NCI-H226 (cell line): ENCODE data around the gene CSTPP1.
"Not testable (repeated sequence)": the region's sequence is repeated elsewhere in the genome, so short reads cannot be mapped to it uniquely, and the experiment has no call there.

Experiments
- DNase-seq: peaks from one replicate; pipeline ENCODE4 v3.0.0-alpha.2; 2015

CSTPP1 gene

DNA sequence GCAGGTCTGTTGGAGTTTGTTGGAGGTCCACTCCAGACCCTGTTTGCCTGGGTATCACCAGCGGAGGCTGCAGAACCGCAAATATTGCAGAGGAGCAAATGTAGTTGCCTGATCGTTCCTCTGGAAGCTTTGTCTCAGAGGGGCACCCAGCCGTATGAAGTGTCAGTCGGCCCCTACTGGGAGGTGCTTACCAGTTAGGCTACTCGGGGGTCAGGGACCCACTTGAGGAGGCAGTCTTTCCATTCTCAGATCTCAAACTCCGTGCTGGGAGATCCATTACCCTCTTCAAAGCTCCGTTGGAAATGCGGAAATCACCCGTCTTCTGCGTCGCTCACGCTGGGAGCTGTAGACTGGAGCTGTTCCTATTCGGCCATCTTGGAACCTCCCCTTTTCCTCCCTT, 61.2 kb downstream of the CSTPP1 start:
- not testable (repeated sequence) for DNase-seq

DNA sequence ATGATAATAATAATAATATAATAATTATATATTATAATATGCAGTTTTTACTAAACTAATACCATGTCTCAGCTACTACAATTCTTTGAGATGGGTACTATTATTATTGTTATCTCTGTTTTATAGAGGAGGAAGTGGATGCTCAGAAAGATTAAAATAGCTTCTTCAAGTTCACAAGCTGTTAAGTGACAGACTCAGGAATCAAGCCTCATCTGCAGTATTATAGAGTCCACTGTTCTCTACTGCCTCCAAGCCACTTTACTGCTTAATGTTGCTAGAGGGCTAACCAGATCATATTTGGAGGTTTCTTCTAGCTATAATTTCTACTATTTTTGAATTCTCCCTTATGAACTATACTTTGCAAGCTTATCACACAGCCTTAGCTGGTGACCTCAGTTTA, 62.7 kb downstream of the CSTPP1 start:
- DNase-seq = no peak

DNA sequence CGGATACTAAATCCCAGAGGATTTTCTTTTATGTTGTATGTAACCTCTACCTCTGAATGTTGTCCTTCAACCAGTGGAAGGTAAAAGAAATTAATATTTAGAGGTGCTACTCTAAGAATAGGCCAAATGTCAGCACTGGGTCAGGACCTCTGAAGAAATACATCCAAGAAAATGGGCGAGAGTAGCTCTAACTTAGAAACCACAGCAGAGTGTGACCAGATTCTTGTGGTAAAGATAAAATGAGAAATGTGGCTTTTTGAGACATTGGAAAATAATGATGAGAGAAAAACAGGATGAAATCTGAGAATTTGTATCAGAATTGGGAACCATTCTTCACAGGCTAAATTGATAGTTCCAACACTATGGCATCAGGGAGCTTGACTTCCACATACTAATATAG, 63.5 kb downstream of the CSTPP1 start:
- no peak for DNase-seq

DNA sequence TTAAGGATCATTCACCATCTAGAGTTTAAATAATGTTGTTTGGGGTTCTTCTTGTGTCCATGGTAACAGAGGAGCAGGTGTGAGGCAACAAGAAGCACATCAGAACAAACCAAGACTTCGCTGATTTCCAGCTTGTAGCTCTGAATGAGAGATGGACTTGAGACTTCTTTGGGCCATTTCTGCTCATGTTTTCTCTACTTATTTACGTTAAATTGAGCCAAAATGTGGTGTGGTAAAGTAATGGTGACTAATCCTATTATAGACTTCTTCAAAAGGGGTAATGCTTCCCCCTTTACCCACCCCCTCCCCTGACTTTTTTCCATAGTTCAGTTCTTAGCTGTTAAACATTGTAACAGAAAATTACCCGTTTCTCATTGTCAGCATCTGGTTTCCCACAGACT, 65.2 kb downstream of the CSTPP1 start:
- DNase-seq = no peak

DNA sequence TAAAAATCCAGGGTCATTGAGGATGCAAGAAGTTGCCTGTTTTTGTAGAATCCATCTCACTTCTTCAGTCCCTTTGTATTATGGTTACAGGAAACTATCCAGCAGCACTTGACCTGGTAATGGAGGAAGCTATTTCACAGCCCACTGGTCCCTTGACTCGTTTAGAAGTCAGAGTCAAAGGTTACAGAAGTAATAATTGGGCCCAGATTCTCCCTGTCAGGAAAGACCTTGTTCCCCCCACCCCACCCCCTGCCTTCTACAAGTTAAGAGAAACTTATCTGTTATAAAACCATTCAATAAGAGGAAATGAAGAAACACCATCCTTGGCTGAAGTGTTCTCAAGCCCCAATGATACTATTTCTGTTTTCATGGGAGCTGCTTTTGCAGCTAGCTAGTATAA, 65.8 kb downstream of the CSTPP1 start:
- DNase-seq = no peak

DNA sequence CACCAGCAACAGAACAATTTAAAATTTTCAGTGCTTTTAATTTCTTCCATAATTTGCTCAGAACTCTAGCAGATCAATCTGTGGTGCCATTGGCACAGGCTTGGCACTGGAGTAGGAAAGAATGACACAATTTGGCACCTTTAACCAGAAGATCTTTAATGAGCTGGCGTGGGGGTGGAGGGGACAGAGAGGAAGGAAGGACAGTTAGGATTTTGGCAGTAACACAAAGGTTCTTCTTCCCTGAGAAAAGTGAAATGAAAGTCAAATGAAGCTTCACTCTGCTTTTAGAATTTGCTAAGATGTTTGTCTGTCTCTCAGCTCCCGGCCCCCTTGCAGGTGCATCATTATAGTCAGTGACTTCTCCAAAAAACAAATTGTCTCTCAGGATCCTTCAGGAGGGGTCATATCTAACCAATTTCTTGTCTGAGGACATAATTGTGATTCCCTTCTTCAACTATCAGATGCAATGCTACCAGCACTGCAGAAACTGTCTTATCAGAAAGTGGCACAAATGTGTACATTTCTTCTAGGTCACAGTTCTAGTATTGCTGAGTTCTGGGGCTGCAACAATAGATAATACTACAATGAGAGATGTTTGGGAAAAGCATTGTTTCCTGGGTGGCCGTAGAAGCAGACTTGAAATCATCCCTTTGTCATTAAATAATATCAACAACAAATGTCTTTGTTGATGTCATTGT, 66.8 kb downstream of the CSTPP1 start:
- no peak for DNase-seq

DNA sequence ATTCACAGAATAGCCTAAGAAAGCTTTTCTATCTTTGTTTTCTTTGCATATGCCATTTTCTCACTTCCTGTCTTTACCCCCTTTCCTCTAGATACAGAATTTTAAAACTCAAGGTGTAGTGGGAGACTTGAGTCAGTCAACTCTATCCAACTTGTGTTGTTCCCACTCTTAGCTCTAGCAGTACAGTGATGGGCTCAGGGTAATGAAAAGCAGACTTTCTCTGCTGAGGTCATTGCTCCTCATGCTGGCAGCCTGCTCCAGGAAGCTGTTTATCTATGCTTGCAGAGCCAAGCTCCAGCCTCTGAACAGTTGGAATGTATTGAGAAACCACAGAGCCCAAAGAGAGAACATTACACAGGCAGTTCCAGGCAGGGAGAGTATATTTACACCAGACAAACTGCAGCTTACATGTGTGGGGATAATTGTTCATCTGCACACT, 68.1 kb downstream of the CSTPP1 start:
- peak; percentile 95 for DNase-seq

DNA sequence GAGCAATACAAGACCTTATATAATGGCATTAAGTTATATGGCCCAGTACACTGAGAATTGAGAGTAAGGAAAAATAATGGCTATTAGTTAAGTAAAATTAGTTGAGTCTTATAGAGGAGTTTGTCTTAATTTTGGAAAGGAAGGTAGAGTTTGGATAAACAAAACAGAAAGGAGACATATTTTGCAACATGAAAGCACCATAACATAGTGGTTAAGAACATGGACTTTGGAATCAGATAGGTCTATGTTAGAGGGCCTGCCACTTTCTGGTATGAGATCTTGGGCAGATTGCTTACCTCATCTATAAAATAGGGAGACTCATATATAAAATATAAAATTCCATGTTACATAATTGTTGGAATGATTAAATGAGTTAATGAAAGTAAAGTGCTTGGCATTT, 68.9 kb downstream of the CSTPP1 start:
- DNase-seq = no peak

DNA sequence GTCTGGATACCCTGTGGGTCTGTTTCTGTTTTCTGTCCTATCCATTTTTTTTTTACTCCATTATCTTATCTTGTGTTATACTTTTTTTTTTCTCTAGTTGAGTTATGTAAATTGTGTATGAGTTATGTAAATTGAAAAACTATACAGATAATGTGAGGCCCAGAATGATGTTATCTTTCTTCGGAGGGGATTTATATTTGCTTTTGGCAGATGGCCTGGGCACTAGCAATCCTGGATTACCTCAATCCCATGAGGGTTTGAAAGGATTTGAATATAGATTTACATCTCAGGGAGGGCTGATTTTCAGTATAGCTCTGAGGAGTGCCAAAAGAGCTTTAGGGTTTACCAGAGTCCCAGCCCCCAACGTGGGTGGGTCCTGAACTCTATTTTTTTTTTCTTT, 71.0 kb downstream of the CSTPP1 start:
- DNase-seq = no peak

DNA sequence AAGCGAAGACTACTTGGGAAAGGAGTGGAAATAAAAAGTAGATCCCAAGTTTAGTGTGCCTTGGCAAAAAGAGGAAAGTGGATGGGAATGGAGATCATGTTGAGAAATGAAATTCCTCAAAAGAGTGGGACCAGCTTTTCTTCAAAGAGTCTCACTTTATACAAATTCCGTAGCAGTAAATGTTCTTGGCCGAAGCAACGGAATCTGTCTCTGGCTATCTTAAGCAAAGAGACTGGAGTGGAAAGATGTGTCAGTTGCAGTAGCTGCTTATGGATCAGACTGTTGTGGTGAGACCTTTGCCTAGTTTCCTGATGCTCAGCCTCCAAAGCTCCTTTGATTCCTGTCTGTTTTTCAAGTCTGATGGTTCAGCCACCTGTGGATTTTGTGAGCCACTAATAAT, 73.6 kb downstream of the CSTPP1 start:
- DNase-seq = no peak

DNA sequence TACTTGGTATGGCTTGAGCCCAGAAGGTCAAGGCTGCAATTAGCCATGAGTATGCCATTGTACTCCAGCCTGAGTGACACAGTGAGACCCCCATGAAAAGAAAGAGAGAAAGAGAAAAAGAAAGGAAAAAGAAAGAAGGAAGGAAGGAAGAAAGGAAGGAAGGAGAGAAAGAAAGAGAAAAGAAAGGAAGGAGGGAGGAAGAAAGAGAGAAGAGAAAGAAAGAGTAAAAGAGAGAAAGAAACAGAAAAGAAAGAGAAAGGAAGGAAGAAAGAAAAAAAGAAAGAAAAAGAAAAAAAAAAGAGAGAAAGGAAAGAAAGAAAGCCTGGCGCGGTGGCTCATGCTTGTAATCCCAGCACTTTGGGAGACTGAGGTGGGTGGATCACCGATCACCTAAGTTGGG, 77.5 kb downstream of the CSTPP1 start:
- DNase-seq = no peak

DNA sequence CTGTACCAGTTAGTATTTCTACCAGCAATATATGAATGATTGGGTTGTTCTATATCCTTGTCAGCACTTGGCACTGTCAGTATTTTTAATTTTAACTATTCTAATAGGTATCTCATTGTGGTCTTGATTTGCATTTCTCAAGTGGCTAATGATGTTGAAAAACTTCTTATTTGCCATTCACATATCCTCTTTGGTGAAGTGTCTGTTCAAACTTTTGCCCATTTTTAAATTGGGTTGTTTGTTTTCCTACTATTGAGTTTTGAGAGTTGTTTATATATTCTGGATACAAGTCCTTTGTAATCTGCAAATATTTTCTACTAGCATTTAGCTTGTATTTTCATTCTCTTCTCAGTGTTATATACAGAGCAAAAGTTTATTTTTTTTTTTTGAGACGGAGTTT, 82.1 kb downstream of the CSTPP1 start:
- no peak for DNase-seq

DNA sequence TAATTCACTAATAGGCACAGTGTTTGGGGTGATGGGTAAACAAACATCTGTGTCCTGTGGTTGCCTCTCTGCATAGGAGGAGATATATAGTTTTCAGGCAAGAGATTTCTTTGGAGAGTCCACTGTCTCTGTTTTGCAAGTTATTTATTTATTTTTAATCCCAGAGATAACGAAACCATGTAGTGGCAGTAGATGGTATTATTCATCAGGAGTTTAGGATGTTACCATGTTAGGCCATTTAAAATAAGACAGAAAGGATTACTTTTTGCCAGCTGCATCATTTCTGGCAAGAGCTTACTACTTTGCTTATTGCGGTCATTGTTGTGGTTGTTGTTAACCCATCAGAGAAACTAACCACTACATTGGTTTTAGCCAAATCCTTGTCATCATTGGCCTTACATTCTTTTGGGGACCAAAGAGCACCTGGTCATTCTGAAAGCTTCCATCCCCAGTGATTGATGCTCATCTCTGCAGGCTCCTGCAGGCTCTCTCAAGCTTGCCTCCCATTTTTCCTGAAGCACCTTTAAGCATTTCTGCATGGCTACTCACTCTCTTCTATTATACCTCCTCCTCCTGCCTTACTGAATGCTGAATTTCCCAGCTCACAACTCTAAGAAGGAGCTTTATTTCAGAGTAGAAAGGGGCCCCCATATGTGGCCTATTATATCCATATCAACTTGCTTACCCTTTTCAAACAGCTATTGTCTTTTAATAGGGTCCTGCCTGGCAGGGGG, 84.4 kb downstream of the CSTPP1 start:
- DNase-seq = no peak

DNA sequence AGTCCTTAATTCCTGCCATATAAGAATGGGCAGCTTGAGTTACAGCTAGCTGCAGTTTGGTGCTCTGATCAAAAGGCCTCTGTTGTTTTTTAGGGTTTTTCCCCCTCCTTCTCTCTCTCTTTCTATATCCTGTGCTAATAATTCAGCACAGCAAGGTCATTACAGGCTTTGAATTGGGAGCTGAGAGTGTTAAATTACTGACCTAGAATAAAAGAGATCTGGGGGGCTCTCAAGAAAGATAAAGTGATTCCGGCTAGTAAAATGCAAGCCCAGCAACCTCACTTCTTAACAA, 84.9 kb downstream of the CSTPP1 start:
- DNase-seq = no peak

DNA sequence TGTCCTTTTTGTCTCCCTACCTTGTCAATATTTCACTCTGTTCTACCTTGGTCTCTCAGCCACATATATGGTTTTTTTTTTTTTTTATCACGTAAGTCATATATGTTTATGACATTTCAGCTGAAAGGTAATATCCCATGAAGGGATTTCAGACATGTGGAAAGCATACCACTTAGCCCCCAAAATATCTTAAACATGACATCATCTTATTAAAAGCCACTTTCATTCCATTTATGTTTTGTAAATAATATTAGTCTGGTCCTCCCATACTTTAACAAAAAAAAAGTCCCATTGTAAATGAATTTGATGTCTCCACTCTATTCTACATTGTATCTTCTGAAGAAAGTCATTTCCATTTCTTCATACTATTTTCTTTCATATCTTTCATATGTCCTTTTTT, 85.4 kb downstream of the CSTPP1 start:
- no peak for DNase-seq

DNA sequence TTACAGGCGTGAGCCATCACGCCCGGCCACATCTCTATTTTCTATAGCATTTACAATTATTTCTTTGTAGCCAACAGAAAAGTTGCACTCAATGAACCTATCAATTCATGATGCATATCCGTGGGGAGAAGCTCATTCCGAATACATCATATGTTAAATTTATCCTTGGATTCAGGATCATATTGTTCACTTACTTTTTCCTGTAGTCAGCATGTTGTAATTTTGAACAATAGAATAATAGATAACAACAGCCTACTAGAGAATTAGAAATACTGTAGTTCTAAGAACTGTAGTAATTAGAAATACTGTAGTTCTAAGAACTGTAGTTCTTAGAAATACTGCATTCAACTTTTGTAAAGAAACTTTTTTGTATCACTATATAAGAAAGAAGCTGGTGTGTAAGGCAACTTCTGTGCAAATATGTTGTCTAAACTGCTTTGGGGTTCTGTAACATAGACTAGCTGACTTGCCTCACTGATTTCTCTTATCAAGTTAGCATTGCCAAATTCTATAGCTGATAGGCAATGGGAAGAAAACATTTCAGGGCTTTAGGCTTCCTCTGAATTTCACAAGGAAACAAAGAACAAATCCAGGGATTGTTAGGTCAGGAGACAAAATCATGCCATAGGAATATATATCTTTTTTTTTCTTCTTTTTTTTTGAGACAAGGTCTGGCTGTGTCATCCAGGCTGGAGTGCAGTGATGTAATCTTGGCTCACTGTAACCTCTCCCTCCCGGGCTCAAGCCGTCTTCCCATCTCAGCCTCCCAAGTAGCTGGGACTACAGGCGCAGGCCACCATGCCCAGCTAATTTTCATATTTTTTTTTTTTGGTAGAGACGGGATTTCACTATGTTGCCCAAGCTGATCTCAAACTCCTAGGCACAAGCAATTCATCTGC, 91.9 kb downstream of the CSTPP1 start:
- no peak for DNase-seq

DNA sequence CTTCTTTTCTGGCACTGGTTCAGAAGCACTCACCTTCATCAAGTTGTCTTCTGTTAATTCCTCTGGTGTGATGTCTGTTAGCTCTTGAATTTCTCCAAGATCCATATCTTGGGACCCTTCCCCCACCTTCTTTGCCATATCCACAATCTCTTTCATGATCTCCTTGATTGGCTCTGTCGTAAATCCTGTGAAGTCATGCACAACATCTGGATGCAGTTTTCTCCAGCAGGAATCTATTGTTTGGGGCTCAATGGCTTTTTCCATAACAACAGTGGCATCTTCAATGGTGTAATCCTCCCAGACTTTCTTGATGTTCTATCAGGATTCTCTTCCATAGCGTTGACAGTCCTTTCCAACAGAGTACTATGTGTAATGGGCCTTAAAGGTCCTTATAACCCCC, 96.9 kb downstream of the CSTPP1 start:
- no peak for DNase-seq

DNA sequence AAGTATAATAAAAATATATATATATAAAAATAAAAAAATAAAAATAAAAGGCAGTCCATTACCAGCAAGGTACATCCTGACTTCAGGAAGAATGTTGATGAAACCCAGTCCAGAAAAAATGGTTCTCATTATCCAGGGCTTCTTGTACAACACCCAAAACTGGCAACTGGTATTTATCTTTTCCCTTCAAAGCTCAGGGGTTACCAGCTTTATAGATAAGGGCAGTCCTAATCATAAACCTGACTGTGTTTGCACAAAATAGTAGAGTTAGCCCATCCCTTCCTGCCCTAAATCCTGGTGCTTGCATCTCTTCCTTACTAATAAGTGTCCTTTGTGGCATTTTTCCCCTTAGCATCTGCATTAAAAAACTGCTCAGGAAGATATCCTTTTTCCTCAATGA, 97.5 kb downstream of the CSTPP1 start:
- no peak for DNase-seq

DNA sequence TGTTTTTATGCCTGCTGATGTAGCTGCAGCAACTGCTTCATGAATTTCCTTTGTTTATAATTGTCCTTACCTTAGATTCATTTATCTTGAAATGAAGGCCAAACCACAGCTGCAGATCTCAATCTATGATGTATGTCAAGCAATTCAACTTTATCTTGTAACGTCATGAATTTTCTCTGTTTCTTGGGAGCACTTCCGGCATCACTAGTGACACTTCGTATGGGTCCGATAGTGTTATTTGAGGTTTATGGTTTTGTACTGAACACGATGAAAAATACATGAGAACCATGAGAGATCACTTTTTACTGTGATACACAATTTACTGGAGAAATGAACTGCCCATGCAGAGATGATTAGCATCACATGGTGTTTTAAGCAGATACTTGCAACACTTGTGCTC, 98.5 kb downstream of the CSTPP1 start:
- no peak for DNase-seq

DNA sequence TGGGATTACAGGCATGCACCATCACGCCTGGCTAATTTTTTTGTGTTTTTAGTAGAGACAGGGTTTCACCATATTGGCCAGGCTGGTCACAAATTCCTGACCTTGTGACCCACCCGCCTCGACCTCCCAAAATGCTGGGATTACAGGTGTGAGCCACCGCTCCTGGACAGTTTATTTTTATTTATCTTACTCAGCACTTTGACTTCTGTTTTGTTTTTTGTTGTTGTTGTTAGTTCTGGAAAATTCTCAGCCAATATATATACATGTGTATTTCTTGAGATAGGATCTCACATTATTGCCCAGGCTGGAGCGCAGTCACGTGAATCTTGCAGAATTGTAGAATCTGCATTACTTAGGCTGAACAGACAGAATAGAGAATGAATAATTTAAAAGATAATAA, 107.6 kb downstream of the CSTPP1 start:
- DNase-seq = no peak

DNA sequence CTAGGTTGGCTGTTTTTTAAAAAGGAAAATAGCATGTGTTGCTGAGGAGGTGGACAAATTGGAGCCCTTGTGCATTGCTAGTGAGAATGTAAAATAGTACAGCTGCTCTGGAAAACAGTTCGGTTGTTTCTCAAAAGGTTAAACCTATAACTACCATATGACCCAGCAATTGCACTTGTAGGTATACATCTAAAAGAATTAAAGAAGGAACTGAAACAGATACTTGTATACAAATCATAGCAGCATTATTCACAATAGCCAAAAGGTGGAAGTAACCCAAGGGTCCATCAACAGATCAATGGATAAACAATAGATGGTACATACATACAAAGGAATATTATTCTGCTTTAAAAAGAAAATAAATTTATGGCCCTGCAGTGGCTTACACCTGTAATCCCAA, 111.4 kb downstream of the CSTPP1 start:
- DNase-seq = no peak

DNA sequence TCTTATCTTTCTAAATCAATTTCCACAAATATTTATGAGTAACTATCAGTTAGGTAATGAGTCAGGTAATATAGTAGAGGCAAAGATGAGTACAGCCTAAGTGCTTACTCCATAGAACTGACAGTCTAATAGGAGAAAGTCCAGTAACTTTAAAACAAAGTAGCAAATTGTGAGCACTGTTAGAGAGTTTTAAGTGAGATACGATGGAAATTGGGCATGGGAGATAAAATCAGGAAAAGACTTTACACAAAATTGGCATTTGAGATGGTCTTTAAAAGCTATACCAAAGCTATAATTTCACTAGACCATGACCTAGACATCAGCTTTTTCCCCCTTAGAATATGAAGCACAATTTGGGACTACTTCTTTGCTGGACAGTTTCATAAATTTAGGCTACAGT, 113.7 kb downstream of the CSTPP1 start:
- DNase-seq = no peak

DNA sequence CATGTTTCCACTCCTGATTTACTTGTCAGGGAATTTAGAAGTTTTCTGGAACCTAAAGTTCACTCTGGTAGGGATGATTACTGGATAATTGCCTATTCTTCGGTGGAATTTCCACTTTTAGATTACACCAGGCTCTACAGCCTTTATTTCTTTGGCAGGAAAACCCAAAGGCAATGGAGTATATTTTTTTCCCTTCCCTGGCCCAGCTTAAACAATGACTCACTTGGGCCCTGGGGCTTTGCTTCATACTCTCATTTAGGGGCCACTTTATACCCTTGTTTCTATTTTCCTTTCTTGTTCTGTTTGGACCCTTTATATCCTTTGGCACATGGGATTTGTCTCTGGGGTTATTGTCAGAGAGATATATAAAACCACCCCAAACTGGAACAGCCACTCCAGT, 114.7 kb downstream of the CSTPP1 start:
- no peak for DNase-seq

DNA sequence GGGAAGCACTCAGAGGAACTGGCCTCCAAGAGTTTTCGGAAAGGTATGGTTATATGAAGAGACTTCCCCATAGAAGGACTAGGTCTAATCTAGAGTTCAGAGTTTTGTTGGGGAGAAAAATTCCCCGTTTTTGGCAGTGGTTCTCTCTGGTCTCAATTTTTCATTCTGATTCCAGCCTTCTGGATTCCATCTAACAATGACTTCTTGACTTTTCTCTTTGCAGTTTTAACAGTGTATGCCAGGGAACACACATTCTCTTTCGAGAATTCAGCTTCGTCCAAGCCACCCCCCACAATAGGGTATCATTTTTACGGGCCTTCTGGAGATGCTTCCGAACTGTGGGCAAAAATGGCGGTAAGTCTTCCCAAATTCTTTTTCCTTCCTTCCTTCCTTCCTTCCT, 115.6 kb downstream of the CSTPP1 start:
- DNase-seq = no peak
